Measurements from ENCODE around the gene EPB41L4A.

DNA sequence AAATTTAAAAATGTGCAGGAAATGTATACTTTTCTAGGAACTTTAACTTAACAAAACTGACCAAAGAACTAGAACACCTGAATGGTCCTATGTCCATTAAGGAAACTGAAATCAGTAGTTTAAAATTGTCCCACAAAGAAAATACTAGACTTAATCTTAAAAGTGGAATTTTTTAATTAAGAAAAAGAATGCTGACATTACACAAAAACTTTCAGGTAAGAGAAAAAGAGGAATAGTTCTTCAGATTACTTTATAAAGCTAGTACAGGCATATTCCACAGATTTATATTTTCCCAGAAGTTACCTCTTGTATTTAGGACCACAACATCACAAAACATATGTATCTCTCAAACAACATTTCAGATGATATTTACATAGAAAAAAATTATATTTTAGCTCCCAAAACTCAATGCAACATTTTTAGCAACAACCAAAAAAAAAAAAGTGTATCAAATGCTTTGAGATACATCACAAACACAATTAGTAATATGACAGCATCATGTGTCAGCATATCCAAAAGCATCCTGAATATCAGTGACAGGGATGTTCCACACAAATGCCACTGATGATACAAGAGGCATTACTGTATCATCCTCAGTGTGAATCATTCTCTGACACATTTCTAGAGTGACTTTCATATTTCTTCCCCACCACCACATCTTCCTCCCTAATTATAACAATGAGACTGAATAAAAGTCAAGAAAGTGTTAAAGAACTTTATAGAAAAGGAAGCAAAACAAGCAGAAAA lies 264.0 kb downstream of the EPB41L4A start:
- TF ChIP-seq TAF1 (IDR thresholded peaks at IDR 0.05; ENCODE audit: low read depth) (no peak), RAD21 (IDR thresholded peaks at IDR 0.05; ENCODE audit: low read depth) (no peak), EP300 (IDR thresholded peaks at IDR 0.05; ENCODE audit: borderline replicate concordance) (no peak), NFIC (IDR thresholded peaks at IDR 0.05) (no peak), FOXM1 (IDR thresholded peaks at IDR 0.05; ENCODE audit: borderline replicate concordance, low read depth) (no peak), ZBTB7A (IDR thresholded peaks at IDR 0.05; ENCODE audit: low read depth) (no peak), CREB1 (IDR thresholded peaks at IDR 0.05; ENCODE audit: low read depth) (no peak), TEAD4 (IDR thresholded peaks at IDR 0.05) (no peak), YY1 (IDR thresholded peaks at IDR 0.05; ENCODE audit: low read depth) (no peak), TCF12 (IDR thresholded peaks at IDR 0.05; ENCODE audit: low read depth) (no peak)
- TF ChIP-seq, protein P1, sequence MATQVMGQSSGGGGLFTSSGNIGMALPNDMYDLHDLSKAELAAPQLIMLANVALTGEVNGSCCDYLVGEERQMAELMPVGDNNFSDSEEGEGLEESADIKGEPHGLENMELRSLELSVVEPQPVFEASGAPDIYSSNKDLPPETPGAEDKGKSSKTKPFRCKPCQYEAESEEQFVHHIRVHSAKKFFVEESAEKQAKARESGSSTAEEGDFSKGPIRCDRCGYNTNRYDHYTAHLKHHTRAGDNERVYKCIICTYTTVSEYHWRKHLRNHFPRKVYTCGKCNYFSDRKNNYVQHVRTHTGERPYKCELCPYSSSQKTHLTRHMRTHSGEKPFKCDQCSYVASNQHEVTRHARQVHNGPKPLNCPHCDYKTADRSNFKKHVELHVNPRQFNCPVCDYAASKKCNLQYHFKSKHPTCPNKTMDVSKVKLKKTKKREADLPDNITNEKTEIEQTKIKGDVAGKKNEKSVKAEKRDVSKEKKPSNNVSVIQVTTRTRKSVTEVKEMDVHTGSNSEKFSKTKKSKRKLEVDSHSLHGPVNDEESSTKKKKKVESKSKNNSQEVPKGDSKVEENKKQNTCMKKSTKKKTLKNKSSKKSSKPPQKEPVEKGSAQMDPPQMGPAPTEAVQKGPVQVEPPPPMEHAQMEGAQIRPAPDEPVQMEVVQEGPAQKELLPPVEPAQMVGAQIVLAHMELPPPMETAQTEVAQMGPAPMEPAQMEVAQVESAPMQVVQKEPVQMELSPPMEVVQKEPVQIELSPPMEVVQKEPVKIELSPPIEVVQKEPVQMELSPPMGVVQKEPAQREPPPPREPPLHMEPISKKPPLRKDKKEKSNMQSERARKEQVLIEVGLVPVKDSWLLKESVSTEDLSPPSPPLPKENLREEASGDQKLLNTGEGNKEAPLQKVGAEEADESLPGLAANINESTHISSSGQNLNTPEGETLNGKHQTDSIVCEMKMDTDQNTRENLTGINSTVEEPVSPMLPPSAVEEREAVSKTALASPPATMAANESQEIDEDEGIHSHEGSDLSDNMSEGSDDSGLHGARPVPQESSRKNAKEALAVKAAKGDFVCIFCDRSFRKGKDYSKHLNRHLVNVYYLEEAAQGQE (IDR thresholded peaks at IDR 0.05; ENCODE audit: low read depth) = no peak
- TF ChIP-seq, protein P2, sequence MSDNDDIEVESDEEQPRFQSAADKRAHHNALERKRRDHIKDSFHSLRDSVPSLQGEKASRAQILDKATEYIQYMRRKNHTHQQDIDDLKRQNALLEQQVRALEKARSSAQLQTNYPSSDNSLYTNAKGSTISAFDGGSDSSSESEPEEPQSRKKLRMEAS (IDR thresholded peaks at IDR 0.05) = no peak
- TF ChIP-seq, protein P3, sequence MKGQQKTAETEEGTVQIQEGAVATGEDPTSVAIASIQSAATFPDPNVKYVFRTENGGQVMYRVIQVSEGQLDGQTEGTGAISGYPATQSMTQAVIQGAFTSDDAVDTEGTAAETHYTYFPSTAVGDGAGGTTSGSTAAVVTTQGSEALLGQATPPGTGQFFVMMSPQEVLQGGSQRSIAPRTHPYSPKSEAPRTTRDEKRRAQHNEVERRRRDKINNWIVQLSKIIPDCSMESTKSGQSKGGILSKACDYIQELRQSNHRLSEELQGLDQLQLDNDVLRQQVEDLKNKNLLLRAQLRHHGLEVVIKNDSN (IDR thresholded peaks at IDR 0.05) = no peak

Data from Ishikawa (cell line).